Effector memory CD4-positive, alpha-beta T cell (primary cell): ENCODE results near the gene PODN.

Source experiments
- DNase-seq, 3 donors: peaks; one replicate each; pipeline ENCODE4 v3.0.0-alpha.2; 2020
- H3K27ac ChIP-seq: 2 replicates; pipeline ENCODE4 v1.7.0; 2013; ENCODE audit warnings: mild to moderate bottlenecking, low read length, moderate library complexity; ENCODE audit not compliant: insufficient read depth, poor library complexity, severe bottlenecking
- H3K27me3 ChIP-seq: replicated peaks from 2 replicates; pipeline ENCODE4 v1.7.0; 2013; ENCODE audit warnings: mild to moderate bottlenecking, low read length; ENCODE audit not compliant: insufficient read depth, control insufficient read depth, poor library complexity, severe bottlenecking
- H3K36me3 ChIP-seq: 2 replicates; pipeline ENCODE4 v1.7.0; 2013; ENCODE audit warnings: mild to moderate bottlenecking, low read length, moderate library complexity; ENCODE audit not compliant: control insufficient read depth, insufficient read depth
- H3K4me1 ChIP-seq: 2 replicates; pipeline ENCODE4 v1.7.0; 2013; ENCODE audit warnings: low read length, mild to moderate bottlenecking; ENCODE audit not compliant: control insufficient read depth, insufficient read depth, poor library complexity, severe bottlenecking
- H3K4me3 ChIP-seq: 2 replicates; pipeline ENCODE4 v1.7.0; 2013; ENCODE audit warnings: low read length, low read depth, mild to moderate bottlenecking; ENCODE audit not compliant: insufficient read depth, poor library complexity, severe bottlenecking
- H3K9me3 ChIP-seq: 2 replicates; pipeline ENCODE4 v1.7.0; 2013; ENCODE audit warnings: mild to moderate bottlenecking, low read length, moderate library complexity; ENCODE audit not compliant: control insufficient read depth

Gene PODN

GRCh38 chr1:53094533-53094919 lies 32.5 kb downstream of the PODN start:
- Histone ChIP-seq H3K27ac (no peak overlapping the region), H3K4me1 (no peaks in the 10 kb centered on the region), H3K4me3 (no peak overlapping the region), H3K27me3 (no peaks in the 10 kb centered on the region), H3K9me3 (no peaks in the 10 kb centered on the region), H3K36me3 (no peaks in the 10 kb centered on the region)
- no peak for DNase-seq

- H3K4me1 ChIP-seq: no peaks in the 10 kb centered on the region
- H3K27ac ChIP-seq: no peak overlapping the region
- H3K27me3 ChIP-seq: no peaks in the 10 kb centered on the region
- no peak for DNase-seq
- no peaks in the 10 kb centered on the region for H3K9me3 ChIP-seq
- no peaks in the 10 kb centered on the region for H3K36me3 ChIP-seq
- no peak overlapping the region for H3K4me3 ChIP-seq
Observed at GRCh38 chr1:53104289-53104913, 42.4 kb downstream of the PODN start.

DNA sequence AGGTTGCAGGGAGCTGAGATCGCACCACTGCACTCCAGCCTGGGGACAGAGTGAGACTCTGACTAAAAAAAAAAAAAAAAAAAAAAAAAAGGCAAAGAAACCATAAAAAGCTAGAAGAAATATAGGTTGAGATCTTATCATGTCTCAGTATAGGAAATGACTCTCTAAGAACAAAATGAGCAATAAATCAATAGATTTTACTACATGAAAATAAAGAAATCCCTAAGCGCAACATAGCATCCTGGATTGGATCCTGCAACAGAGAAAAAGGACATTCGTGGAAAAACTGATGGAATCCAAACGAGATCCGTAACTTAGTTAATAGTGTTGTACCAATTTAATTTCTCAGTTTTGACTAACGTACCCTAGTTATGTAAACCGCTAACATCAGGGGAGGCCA lies 45.1 kb downstream of the PODN start:
- no peaks in the 10 kb centered on the region for H3K4me1 ChIP-seq
- no peak for DNase-seq
- H3K4me3 ChIP-seq: no peak overlapping the region
- no peaks in the 10 kb centered on the region for H3K9me3 ChIP-seq
- H3K36me3 ChIP-seq: no peaks in the 10 kb centered on the region
- H3K27me3 ChIP-seq: no peaks in the 10 kb centered on the region
- H3K27ac ChIP-seq: no peak overlapping the region

DNA sequence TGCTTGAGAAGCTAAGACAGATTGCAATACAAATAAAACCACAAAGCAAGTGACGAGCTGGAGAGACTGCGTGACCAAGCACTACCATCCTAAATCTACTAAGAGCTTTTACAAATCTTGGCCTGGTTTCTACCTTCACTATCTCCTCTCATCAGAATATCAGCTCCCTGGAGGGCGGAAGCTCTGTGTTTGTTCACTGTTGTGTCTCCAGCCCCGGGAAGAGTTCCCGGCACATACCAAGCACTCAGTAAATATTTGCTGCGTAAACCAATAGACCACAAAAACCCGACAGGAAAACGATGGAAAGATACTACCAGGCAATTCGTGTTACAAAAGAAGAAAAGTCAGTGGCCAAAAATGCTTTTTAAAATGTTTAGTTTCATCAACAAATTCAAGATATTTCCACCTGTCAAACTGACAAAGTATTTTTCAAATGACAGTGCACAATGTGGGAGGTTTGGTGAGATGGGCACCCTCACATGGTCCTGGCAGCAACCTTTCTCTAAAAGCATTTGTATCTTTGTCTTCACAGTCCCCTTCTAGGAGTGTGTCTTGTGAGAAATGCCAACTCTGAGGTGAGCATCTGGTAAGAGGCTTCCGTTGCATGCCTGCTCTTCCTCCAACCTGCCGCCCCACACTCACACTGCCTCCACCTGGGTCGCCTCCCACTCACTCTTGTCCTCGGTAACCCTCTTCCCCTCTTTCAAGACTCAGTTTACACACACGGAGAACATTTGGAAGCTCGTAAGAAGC lies 45.7 kb downstream of the PODN start:
- no peak for DNase-seq
- Histone ChIP-seq H3K4me1 (no peaks in the 10 kb centered on the region), H3K27ac (no peak overlapping the region), H3K27me3 (no peaks in the 10 kb centered on the region), H3K36me3 (no peaks in the 10 kb centered on the region), H3K9me3 (no peaks in the 10 kb centered on the region), H3K4me3 (no peak overlapping the region)

DNA sequence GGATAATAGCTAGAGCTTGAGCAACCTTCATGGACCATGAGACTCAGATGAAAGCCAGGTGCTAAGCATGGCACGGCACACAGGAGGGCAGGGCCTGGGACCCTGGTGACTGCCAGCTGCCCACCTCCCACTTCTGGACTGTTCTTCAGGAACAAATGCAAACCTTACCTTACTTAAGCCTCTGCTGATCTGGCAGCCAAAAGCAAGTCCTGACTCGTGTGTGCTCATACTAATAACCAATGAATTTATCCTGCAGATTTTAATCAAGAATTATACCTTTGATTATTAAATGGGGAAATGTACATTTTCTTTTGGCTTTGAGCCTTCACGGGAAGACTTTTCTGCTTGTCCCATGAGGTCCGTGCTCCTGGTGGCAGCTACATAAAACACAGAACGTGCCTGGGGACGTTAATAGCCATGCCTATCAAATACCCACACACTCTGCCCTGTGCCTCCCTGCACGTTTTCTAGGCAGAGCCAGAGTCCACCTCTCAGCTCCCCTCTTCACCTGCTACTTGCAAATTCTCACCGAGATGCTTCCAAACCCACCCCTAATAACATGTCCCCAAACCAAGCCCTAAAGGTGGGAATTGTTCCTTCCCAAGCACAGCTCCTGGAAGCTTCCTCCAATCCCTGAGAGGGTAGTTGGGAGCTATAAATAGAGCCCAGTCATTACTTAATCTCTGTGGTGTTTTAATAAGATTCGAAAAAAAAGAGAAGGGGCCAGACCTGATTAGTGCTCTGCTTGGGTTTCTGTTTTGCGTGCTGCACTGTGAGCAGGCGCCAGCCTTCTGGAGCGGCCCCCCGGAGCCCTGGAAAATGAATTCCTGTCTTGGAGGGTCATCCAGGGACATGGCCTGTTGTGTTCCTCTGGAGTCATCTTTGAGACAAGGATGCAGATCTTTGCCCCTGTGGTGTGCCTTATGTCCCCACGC lies 46.9 kb downstream of the PODN start:
- no peaks in the 10 kb centered on the region for H3K27me3 ChIP-seq
- no peak for DNase-seq
- no peaks in the 10 kb centered on the region for H3K9me3 ChIP-seq
- no peaks in the 10 kb centered on the region for H3K36me3 ChIP-seq
- H3K4me3 ChIP-seq: no peak overlapping the region
- H3K4me1 ChIP-seq: no peaks in the 10 kb centered on the region
- no peak overlapping the region for H3K27ac ChIP-seq

DNA sequence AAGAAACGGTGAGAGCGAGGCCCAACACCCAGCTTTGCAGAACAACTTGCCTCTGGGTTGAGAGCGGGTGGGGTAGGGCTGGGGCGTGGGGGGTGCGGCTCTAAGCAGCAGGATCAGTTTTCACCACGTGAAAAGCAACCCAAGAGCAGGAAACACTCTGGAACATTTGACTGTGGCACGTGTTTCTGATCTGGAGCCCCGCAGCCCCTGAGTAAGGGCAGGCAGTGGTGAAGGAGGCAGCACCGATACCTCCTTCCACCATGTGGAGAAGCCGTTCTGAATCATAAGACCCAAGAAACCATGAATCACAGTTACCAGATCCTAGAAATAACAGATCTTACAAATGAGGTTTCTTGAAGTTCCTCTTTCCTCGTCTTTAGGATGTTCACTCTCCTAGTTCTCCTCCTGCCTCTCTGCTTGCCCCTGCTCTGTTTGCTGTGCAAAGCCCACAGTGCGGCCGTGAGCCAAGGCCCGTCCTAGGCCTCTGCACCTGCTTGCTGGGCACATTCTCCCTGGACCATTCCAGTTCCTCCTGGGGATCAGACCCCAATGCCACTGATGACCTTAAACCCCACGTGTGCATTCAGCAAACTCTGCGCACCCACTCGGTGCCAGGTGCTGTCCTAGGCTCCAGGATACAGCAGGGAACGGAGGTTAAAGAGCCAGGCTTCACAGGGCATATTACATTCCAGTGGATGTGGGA lies 48.5 kb downstream of the PODN start:
- H3K36me3 ChIP-seq: no peaks in the 10 kb centered on the region
- H3K4me3 ChIP-seq: no peak overlapping the region
- H3K4me1 ChIP-seq: no peaks in the 10 kb centered on the region
- no peak overlapping the region for H3K27ac ChIP-seq
- no peaks in the 10 kb centered on the region for H3K27me3 ChIP-seq
- DNase-seq: no peak
- H3K9me3 ChIP-seq: no peaks in the 10 kb centered on the region

GRCh38 chr1:53111073-53111556 lies 49.1 kb downstream of the PODN start:
- Histone ChIP-seq H3K36me3 (no peaks in the 10 kb centered on the region), H3K27me3 (no peaks in the 10 kb centered on the region), H3K4me3 (no peak overlapping the region), H3K9me3 (no peaks in the 10 kb centered on the region), H3K27ac (no peak overlapping the region), H3K4me1 (no peaks in the 10 kb centered on the region)
- no peak for DNase-seq

DNA sequence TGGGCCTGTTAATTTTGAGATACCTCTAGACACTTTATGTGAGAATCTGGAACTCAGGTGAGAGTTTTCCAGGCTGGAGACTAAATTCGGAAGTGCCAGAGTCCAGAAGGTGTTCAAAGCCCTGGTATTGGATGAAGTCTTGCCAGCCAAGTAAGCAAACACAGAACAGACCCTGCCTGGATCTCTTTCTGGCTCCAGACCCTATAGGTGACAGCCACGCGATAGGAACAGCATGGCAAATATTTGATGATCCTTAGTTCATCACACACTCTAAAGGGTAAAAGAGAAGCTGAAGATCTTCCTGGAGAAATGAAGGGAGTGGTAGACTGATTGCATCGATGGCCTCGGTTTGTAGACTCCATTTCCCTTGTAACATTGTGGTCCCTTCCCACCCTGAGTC lies 49.7 kb downstream of the PODN start:
- Histone ChIP-seq H3K27me3 (no peaks in the 10 kb centered on the region), H3K4me3 (no peak overlapping the region), H3K27ac (no peak overlapping the region), H3K9me3 (no peaks in the 10 kb centered on the region), H3K36me3 (no peaks in the 10 kb centered on the region), H3K4me1 (no peaks in the 10 kb centered on the region)
- DNase-seq: no peak

DNA sequence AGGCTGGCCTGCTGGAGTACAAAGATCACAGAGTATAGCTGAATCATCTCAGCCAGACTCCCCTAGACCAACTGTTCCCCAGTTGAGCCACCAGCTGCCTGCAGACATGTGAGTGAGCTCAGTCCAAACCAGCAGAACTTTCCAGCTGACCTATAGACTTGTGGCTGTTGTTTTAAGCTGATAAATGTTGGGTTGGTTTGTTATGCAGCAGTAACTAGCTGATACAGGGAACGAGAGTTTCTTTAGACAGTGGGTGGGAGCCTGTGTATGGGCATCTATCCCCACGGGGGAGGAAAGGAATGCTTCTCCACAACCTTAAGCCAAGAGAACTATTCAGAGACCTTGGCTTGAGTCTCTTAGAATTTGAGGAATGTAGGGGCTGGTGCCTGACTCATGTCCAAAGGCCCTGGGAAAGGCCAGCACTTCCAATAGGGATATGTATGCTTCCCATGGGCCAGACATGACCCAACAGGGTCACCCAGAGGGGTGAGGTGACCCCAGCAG lies 50.3 kb downstream of the PODN start:
- no peak for DNase-seq
- no peak overlapping the region for H3K4me3 ChIP-seq
- H3K9me3 ChIP-seq: no peaks in the 10 kb centered on the region
- no peaks in the 10 kb centered on the region for H3K36me3 ChIP-seq
- no peaks in the 10 kb centered on the region for H3K4me1 ChIP-seq
- no peaks in the 10 kb centered on the region for H3K27me3 ChIP-seq
- H3K27ac ChIP-seq: no peak overlapping the region
